Subcutaneous adipose tissue (tissue), 4 donors: ENCODE results near the gene ZNF205. TPM values are rescaled to one million over a fixed set of nuclear protein-coding genes. Genes with fewer than 3 reads are reported as not detected.

Source experiments
- total RNA-seq, 4 donors: library from RNA; depleted of rRNA; stranded (reverse); fragments of >200 nt; gene quantifications; one replicate each; pipeline ENCODE4 v1.1.0, GENCODE V29; 2016
- TF ChIP-seq, protein P1 (sequence below): fragments of 450-650 bp; IDR thresholded peaks from one replicate; pipeline ENCODE4 v1.5.1; 2016; ENCODE audit warnings: low read depth, mild to moderate bottlenecking, control low read depth, antibody characterized with exemption, moderate library complexity

Gene ZNF205
- 10 to 100 TPM in 1 of 4 donors, 1 to 10 TPM in 3; 3.4 to 15.3 (median 7.6) TPM for total RNA-seq

DNA sequence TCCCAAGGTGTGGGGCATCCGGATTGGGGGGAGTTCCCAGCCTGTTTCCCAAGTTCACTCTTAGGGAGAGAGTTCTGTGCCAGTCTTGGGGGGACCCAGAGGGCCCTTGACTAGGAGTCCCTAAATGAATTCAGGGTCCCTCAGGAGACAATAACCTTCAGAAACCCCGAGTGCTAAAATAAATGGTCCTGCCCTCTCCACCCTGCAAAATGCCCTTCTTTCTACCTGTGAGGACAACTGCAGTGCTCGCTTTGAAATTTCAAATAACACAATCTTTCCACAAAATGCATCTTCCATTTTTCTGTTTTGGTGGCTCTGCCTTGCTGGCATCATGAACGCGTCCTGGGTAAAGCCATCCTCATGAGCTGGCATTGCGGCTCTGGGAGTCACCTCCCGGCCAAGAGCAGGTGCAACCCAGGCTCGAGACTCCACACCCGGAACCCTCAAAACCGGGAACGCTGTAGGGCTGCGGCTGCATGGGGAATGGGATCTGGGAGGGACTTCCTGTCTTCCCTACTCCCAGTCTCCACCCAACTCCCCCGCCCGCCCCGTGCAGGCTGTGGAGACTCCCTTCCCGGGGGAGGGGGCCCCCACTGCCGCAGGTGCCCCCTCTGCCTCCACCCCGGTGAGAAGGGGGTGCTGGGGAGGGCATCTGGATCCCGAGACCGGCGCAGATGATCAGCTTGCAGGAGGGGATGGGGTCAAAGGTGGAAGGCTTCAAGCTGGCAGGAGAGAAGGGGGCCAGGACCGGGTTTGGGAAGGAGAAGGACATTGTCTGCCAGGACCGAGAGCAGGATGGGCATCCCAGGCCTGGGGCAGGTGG is at the start of gene ZNF205:
Gene ZNF205, plus strand, starts transcription at position 529 of the 823 bp plus-strand sequence. CDS start 845 bp downstream, outside the sequence.
- TF ChIP-seq, protein P1, sequence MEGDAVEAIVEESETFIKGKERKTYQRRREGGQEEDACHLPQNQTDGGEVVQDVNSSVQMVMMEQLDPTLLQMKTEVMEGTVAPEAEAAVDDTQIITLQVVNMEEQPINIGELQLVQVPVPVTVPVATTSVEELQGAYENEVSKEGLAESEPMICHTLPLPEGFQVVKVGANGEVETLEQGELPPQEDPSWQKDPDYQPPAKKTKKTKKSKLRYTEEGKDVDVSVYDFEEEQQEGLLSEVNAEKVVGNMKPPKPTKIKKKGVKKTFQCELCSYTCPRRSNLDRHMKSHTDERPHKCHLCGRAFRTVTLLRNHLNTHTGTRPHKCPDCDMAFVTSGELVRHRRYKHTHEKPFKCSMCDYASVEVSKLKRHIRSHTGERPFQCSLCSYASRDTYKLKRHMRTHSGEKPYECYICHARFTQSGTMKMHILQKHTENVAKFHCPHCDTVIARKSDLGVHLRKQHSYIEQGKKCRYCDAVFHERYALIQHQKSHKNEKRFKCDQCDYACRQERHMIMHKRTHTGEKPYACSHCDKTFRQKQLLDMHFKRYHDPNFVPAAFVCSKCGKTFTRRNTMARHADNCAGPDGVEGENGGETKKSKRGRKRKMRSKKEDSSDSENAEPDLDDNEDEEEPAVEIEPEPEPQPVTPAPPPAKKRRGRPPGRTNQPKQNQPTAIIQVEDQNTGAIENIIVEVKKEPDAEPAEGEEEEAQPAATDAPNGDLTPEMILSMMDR: no peak

GRCh38 chr16:3063625-3064386 is 48.6 kb upstream of the ZNF205 start:
- TF ChIP-seq, protein P1: no peak

DNA sequence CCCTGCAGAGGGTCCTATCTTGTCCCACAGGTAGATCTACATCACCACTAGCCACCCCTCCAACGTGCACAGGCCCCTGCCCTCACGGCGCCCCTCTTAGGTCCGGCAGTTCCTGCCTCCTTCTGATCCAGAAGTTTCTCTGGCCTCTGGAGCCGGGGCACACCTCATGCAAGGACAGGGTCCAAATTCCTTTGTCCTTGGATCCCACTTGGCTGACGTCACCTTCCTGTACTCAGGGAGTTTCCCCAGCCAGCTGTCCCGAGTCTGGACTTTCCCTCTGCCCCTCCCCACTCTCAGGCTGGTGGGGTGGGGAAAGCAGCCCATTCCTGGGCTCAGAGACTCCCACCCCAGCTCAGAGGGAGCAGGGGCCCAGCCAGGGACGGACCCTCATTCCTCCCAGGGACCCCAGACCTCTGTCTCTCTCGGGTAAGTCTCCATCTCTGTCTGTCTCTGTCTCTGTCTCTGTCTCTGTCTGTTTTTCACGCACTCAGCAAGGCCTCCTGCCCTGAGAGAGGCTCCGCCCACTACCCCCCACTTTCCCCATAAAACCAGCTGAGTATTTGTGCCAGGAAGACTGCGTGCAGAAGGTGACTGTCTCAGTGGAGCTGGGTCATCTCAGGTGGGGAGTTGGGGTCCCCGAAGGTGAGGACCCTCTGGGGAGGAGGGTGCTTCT is 47.2 kb upstream of the ZNF205 start, which contains the start of gene IL32:
Gene IL32, plus strand, starts transcription at position 572 of the 673 bp plus-strand sequence. CDS start 172 bp downstream, outside the sequence.
- TF ChIP-seq, protein P1: no peak

- TF ChIP-seq, protein P1: no peak
Measured at GRCh38 chr16:3065742-3066439, 46.5 kb upstream of the ZNF205 start.

DNA sequence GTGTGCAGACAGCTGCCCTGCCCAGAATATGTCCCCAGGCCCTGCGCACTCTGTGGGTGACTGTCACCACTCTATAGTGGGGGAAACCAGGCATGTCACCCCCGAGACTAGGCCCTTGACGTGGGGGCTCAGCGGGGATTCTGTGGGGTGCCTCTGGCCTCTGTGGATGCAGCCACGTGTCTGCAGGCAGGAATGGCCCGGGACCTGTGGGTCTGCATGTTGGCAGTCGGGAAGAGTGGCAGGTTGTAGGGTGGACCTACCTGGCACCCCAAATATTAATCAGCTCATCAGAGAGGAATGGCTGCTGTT is 46.0 kb upstream of the ZNF205 start:
- TF ChIP-seq, protein P1: no peak

GRCh38 chr16:3068487-3068886 is 43.9 kb upstream of the ZNF205 start:
- TF ChIP-seq, protein P1: no peak
